ENCODE data around the gene NTHL1. TPM values are rescaled to one million over a fixed set of nuclear protein-coding genes. Genes with fewer than 3 reads are reported as not detected.

Gene NTHL1
- total and polyA plus RNA-seq, 2 donors (not counting 3 experiments of a cell fraction or from before 2014, with no cell fraction given) = 39.8 to 65.8 TPM

GRCh38 chr16:2082171-2082982, 34.7 kb upstream of the NTHL1 start:
- no peaks in the 10 kb centered on the region for H3K27me3 ChIP-seq (ENCODE audit: control insufficient read depth in 2 of 2, insufficient read depth in 2 of 2, low read length in 2 of 2)
- ChIA-PET POLR2A (no interaction called here), CTCF (interaction anchor here (2.3 kb wide), 1 partner anchor 59 kb away, joined by 8 read pairs; no protein-coding TSS in a partner anchor)
- FAIRE-seq (no peak), DNase-seq (ENCODE audit: low read depth, low spot score) (no peak)
- no peaks in the 10 kb centered on the region for H3K79me2 ChIP-seq (ENCODE audit: control insufficient read depth, insufficient read depth, low read length)
- intact Hi-C loops (cut with micrococcal nuclease) = no loop called here
- peaks cover 0 to 59% of the 10 kb centered on the region in 2 experiments for H3K36me3 ChIP-seq (ENCODE audit: control insufficient read depth in 2 of 2, extremely low read depth in 1 of 2, insufficient read depth in 2 of 2, low read length in 2 of 2)
- TF ChIP-seq POLR2AphosphoS5 (IDR thresholded peaks at IDR 0.05; ENCODE audit: insufficient read depth, low read depth, low read length) (no peak), CTCF (IDR thresholded peaks at IDR 0.05; ENCODE audit: extremely low read depth in 1 of 2, insufficient read depth in 1 of 2, low read depth in 1 of 2, low read length in 2 of 2) (no peak), JUN (IDR thresholded peaks at IDR 0.05; ENCODE audit: borderline replicate concordance, insufficient read depth, insufficient read length, low read depth) (no peak)
- no TSS peak for BruUV-seq (replicated peaks)
- H4K20me1 ChIP-seq (replicated peaks; ENCODE audit: control insufficient read depth, extremely low read depth, insufficient read depth, low read length) = no peaks in the 10 kb centered on the region
- H3K9ac ChIP-seq (replicated peaks; ENCODE audit: extremely low read depth, insufficient read depth, low read length) = no peak overlapping the region
- H3K27ac ChIP-seq (ENCODE audit: insufficient read depth, low read depth, low read length) = no peak overlapping the region
- H3K4me1 ChIP-seq (ENCODE audit: control insufficient read depth, extremely low read depth, insufficient read depth, low read length) = no peaks in the 10 kb centered on the region
- H3K4me2 ChIP-seq (ENCODE audit: insufficient read depth, low read length) = no peak overlapping the region
- dilution Hi-C loops (cut with MboI; ENCODE audit: extremely low pct_ligation_motif_present, low sequenced_read_pairs) = no loop called here
- H3K9me1 ChIP-seq (replicated peaks; ENCODE audit: control insufficient read depth, extremely low read depth, insufficient read depth, low read length) = no peaks in the 10 kb centered on the region
- H2AFZ ChIP-seq (ENCODE audit: low read depth, low read length) = no peak overlapping the region
- no peaks in the 10 kb centered on the region for H3K9me3 ChIP-seq (replicated peaks; ENCODE audit: control insufficient read depth, insufficient read depth, low read length)
- H3K4me3 ChIP-seq (replicated peaks in 1 of 3; ENCODE audit: insufficient read depth in 1 of 3, low read depth in 1 of 3, low read length in 3 of 3) = no peak overlapping the region

Data from endothelial cell of umbilical vein (primary cell).